ENCODE measurements around the gene MSMB. TPM values are rescaled to one million over a fixed set of nuclear protein-coding genes. Genes with fewer than 3 reads are reported as not detected.

The MSMB gene
- total RNA-seq, 3 donors from 2014 or later: 4.0 to 7.2 TPM; not detected in 1

DNA sequence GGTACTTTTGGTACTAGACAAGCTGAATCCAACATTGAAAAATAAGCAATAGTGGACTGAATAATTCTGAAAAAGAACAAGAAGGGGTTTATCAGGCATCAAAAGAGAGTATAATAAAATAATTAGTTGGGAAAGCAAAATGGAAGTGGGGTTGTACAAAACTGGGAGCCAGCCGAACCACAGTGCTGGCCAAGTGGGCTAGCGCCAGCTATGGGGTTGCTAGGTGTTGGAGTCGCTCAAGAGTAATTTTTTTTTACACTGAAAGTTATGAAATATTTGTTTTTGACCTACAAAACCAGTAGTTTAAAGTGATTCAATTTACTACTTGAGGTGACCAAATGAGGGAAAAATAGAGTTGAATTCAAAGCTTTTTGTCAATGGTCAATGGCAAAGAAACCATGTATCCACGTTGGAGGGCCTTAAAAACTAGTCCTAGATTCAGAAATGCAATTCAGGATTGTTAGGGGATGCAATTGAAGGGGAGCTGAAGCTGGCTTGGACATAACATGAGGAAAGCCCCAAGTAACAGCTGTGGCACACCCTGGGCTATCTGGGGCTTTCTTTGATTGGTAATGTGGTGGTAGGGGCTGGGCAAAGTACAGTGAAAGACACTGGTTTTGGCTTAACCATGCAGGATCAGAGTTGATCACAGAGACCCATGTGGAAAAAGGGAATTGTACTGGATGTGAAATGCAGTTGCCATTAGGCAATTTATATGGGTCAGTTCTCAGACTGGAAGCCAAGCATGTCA, 28.3 kb upstream of the MSMB start:
- Histone ChIP-seq H3K4me1 (no peaks in the 10 kb centered on the region), H3K4me3 (no peak overlapping the region), H3K36me3 (no peaks in the 10 kb centered on the region), H3K27ac (no peak overlapping the region), H3K27me3 (no peaks in the 10 kb centered on the region), H3K9me3 (no peaks in the 10 kb centered on the region)
- intact Hi-C loops (cut with DNase I; ENCODE audit: low total_unique reads): no loop called here
- no peak for TF ChIP-seq POLR2AphosphoS5 (IDR thresholded peaks at IDR 0.05)
- no peak for DNase-seq (ENCODE audit: low spot score in 2 of 2)

- TF ChIP-seq POLR2AphosphoS5 (IDR thresholded peaks at IDR 0.05) (no peak), POLR2A (IDR thresholded peaks at IDR 0.05) (no peak)
- TF ChIP-seq, protein P1, sequence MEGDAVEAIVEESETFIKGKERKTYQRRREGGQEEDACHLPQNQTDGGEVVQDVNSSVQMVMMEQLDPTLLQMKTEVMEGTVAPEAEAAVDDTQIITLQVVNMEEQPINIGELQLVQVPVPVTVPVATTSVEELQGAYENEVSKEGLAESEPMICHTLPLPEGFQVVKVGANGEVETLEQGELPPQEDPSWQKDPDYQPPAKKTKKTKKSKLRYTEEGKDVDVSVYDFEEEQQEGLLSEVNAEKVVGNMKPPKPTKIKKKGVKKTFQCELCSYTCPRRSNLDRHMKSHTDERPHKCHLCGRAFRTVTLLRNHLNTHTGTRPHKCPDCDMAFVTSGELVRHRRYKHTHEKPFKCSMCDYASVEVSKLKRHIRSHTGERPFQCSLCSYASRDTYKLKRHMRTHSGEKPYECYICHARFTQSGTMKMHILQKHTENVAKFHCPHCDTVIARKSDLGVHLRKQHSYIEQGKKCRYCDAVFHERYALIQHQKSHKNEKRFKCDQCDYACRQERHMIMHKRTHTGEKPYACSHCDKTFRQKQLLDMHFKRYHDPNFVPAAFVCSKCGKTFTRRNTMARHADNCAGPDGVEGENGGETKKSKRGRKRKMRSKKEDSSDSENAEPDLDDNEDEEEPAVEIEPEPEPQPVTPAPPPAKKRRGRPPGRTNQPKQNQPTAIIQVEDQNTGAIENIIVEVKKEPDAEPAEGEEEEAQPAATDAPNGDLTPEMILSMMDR (IDR thresholded peaks at IDR 0.05): no peak
- no peak for DNase-seq (ENCODE audit: low spot score in 2 of 2)
- Histone ChIP-seq H3K27me3 (no peaks in the 10 kb centered on the region), H3K36me3 (no peaks in the 10 kb centered on the region), H3K9me3 (no peaks in the 10 kb centered on the region), H3K27ac (no peak overlapping the region), H3K4me1 (no peaks in the 10 kb centered on the region), H3K4me3 (no peak overlapping the region)
- intact Hi-C loops (cut with DNase I; ENCODE audit: low total_unique reads): no loop called here
Observed at GRCh38 chr10:46073564-46073963, 27.5 kb upstream of the MSMB start.

DNA sequence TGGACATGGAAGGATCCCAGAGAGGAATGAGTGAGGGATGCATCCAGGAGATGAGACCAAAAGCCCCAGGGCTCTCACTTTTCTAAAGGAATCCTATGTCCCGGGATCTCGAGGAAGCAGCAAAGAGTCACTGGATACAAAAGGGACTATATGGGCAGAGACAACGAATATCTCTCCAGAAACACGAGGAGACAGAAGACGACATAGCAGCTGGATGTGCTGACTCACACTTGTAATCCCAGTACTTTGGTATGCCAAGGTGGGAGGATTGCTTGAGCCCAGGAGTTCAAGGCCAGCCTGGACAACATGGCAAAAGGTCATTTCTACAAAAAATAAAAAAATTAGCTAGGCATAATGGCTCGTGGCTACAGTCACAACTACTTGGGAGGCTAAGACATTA, 24.7 kb upstream of the MSMB start:
- Histone ChIP-seq H3K36me3 (no peaks in the 10 kb centered on the region), H3K9me3 (no peaks in the 10 kb centered on the region), H3K27ac (no peak overlapping the region), H3K27me3 (no peaks in the 10 kb centered on the region), H3K4me3 (no peak overlapping the region), H3K4me1 (no peaks in the 10 kb centered on the region)
- no peak for DNase-seq (ENCODE audit: low spot score in 2 of 2)
- intact Hi-C loops (cut with DNase I; ENCODE audit: low total_unique reads): no loop called here
- TF ChIP-seq POLR2A (IDR thresholded peaks at IDR 0.05) (no peak), POLR2AphosphoS5 (IDR thresholded peaks at IDR 0.05) (no peak)
- TF ChIP-seq, protein P1 (IDR thresholded peaks at IDR 0.05): no peak

DNA sequence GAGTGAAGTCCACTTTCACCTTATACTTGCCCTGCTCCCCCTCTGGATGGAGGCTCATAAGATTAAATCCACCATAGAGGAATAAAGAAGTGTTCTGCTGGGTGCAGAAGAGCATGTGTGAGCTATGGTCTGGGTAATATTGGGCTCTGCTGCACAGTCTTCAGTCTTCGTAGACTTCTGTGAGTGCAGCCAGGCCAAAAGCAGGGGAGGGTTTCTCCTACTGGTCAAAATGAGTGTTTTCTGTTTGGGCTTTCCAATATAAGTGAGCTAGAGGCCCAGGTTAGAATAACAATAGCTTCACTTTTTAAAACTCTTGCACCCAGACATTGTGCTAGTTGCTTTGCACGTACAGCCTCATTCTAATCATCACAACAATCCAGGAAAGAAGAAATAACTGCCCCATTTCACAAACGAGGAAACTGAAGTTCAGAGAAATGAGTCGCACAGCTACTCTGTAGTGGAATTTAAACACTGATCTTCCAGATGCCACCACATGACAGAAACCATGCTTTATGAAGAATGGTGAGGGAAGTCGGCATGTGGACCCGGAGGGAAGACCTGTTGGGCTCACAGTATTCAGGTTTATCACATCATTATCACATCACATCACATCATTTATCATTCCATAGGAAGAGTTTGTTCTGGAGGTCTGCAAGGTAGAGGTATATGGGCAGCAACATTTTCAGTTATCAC, 23.8 kb upstream of the MSMB start:
- TF ChIP-seq, protein P1 (IDR thresholded peaks at IDR 0.05): no peak
- TF ChIP-seq POLR2A (IDR thresholded peaks at IDR 0.05): no peak
- no peak for TF ChIP-seq POLR2AphosphoS5 (IDR thresholded peaks at IDR 0.05)
- no peak for DNase-seq (ENCODE audit: low spot score in 2 of 2)
- no peaks in the 10 kb centered on the region for H3K9me3 ChIP-seq
- H3K27me3 ChIP-seq: no peaks in the 10 kb centered on the region
- H3K4me1 ChIP-seq: no peaks in the 10 kb centered on the region
- H3K4me3 ChIP-seq: no peak overlapping the region
- H3K36me3 ChIP-seq: no peaks in the 10 kb centered on the region
- intact Hi-C loops (cut with DNase I; ENCODE audit: low total_unique reads): no loop called here
- H3K27ac ChIP-seq: no peak overlapping the region

DNA sequence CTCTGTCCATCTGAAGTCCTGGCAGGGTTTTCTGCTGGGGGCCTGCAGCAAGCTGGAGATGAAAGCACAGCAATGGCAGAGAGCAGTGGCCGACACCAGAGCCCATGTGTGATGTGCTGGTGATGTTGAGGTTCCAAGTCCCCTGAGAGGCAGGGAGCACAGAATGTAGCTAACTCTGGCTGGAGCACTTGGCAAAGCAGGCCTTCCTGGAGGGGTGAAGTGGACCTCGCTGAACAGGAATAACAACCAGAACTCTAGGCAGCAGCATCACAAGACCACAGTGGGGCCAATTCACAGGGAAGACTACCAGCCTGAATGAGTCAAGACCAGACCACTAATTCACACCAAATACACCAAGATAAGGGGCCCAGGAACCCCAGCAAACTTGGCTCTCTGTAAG, 22.8 kb upstream of the MSMB start:
- Histone ChIP-seq H3K4me1 (no peaks in the 10 kb centered on the region), H3K27me3 (no peaks in the 10 kb centered on the region), H3K9me3 (no peaks in the 10 kb centered on the region), H3K27ac (no peak overlapping the region), H3K36me3 (no peaks in the 10 kb centered on the region), H3K4me3 (no peak overlapping the region)
- intact Hi-C loops (cut with DNase I; ENCODE audit: low total_unique reads): no loop called here
- no peak for DNase-seq (ENCODE audit: low spot score in 2 of 2)
- TF ChIP-seq POLR2A (IDR thresholded peaks at IDR 0.05): no peak
- TF ChIP-seq, protein P1 (IDR thresholded peaks at IDR 0.05): no peak
- no peak for TF ChIP-seq POLR2AphosphoS5 (IDR thresholded peaks at IDR 0.05)

Measured in breast epithelium (tissue), 4 donors.